ENCODE data around the gene KCNJ1.

Gene KCNJ1

DNA sequence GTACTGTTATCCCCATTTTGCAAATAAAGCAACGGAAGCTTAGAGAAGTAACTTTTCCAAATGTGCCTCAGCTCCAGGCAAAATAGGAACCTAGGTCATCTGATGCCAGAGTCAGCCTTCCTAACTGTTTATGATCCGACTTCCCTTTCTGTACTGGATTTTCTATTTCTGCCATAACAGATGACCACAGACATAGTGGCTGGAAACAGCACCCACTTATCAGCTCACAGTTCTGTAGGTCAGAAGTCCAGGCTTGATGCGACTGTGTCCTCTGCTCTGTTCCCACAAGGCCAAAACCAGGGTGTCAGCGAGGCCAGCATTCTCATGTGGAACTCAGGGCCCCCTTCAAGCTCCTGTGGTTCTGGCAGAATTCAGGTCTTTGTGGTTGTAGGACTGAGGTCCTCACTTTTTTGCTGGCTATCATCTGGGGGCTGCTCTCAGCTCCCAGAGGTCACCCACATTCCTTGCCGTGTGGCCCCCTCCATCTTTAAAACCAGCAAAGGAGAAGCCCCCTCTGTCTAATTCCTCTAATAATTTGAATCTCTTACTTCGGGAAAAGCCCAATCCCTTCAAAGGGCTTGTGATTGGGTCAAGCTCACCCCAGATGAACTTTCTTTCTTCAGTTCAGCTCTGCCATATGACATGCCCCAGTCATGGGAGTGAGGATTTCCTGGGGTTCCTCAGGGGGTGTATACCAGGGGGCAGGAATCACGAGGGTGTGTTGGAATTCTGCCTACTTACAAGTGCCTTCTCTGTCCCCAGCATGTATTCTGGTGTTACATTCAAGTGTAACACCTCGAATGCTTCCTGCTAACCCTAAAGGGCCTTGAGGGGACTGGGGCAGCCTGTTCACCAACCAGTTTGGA is 39.3 kb upstream of the KCNJ1 start:
- H3K36me3 ChIP-seq (ENCODE audit: insufficient read depth): no peaks in the 10 kb centered on the region
- H3K4me2 ChIP-seq: peak overlapping the region; percentile 60; the same call in 1 of the 2 replicates
- H3K27me3 ChIP-seq (ENCODE audit: insufficient read depth, low read depth): no peaks in the 10 kb centered on the region
- H3K4me3 ChIP-seq (IDR thresholded peaks at IDR 0.05; ENCODE audit: insufficient read depth, low read depth, low read length): no peak overlapping the region
- peak overlapping the region; percentile 66 for H2AFZ ChIP-seq (ENCODE audit: low read depth)
- no peaks in the 10 kb centered on the region for H4K20me1 ChIP-seq (ENCODE audit: insufficient read depth)
- H3K79me2 ChIP-seq (ENCODE audit: insufficient read depth, low read depth): no peaks in the 10 kb centered on the region
- H3K27ac ChIP-seq: no peak overlapping the region
- no peak overlapping the region for H3K9ac ChIP-seq
- TF ChIP-seq CTCF (conservative IDR thresholded peaks at IDR 0.05; ENCODE audit: low read depth, low read length): no peak
- H3K4me1 ChIP-seq (ENCODE audit: low read depth, poor library complexity, severe bottlenecking): peaks cover 5% of the 10 kb centered on the region

DNA sequence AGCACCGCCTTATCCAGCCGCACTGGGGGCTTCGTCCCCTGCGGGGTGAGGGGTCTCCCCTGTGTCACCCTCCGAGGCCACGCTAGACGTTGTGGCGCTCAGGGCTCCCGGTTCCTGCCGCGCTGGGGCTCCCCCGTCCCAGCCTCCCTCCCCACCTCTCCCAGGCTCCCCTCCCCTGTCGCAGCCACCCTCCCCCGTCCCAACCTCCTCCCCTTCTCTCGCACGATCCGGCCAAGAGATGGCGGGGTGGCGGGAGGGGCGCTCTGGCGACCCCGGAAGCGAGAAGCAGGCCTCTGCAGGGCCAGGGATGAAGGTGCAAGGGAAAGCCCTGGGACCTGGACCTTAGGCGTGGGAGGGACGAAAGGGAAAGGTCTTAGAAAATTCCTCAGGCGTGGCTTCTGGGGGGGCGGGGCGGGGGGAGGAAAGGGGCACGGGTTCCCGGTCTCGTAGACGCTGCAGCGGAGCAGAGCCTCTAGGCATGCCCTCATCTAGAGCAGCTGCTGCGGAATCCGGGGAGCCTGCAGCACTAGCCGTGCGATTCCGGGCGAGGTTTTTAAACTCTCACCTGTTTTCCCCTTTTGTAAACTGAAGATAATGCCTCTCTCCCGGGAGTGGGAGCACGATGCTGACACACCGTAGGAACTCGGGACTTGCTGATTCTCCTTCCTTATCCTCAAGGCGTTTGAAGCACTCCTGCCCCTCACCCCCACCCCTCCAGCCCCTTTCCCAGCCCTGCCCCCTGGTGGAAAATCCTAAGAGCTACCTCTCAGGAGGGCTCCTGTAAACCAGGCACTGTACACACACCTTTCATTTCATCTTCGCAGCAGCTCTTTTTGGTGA is 38.5 kb upstream of the KCNJ1 start:
- peak overlapping the region; percentile 60; the same call in 1 of the 2 replicates for H3K4me2 ChIP-seq
- H3K27ac ChIP-seq: no peak overlapping the region
- no peaks in the 10 kb centered on the region for H3K27me3 ChIP-seq (ENCODE audit: insufficient read depth, low read depth)
- no peaks in the 10 kb centered on the region for H3K36me3 ChIP-seq (ENCODE audit: insufficient read depth)
- peak overlapping the region; percentile 35; the same call in 1 of the 2 replicates for H3K9ac ChIP-seq
- no peaks in the 10 kb centered on the region for H4K20me1 ChIP-seq (ENCODE audit: insufficient read depth)
- no peak overlapping the region for H3K4me3 ChIP-seq (IDR thresholded peaks at IDR 0.05; ENCODE audit: insufficient read depth, low read depth, low read length)
- no peaks in the 10 kb centered on the region for H3K79me2 ChIP-seq (ENCODE audit: insufficient read depth, low read depth)
- H3K4me1 ChIP-seq (ENCODE audit: low read depth, poor library complexity, severe bottlenecking): peaks cover 5% of the 10 kb centered on the region
- TF ChIP-seq CTCF (conservative IDR thresholded peaks at IDR 0.05; ENCODE audit: low read depth, low read length): peak; percentile 60
- H2AFZ ChIP-seq (ENCODE audit: low read depth): peak overlapping the region; percentile 66

DNA sequence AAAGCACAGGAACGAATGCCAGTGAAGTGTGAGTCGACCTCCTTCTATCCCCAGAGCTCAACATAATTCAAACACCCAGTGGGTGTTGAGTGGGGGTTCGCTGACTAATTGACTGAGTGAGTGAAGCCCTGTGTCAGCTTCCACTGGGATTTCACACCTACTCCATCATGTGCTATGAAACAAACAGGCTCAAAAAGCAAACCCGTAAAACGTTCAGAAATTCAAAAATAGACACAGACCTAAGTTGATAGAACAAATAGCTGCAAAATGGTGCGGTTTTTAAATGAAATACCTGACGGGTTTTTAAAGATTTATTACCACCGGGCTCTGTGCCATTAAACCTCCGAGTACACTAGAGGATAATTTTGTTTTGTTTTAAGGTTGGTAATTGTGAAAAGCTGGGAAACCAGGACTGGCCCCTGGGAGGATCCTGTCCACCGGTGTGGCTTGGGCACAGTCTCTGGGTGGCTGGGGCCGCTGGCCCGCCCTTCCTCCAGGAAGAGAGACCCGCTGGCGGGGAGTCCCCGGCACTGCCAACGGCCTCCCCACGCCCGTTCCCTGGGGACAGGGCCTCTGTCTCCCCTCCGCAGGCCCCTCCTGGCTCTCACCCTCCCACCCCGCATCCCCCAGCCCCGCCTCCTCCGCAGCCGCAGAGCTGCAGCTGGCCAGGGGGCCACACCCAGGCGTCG is 37.7 kb upstream of the KCNJ1 start:
- TF ChIP-seq CTCF (conservative IDR thresholded peaks at IDR 0.05; ENCODE audit: low read depth, low read length): no peak
- Histone ChIP-seq H3K4me1 (ENCODE audit: low read depth, poor library complexity, severe bottlenecking) (peaks cover 5% of the 10 kb centered on the region), H3K9ac (peak overlapping the region; percentile 35; the same call in 1 of the 2 replicates), H3K36me3 (ENCODE audit: insufficient read depth) (no peaks in the 10 kb centered on the region), H4K20me1 (ENCODE audit: insufficient read depth) (no peaks in the 10 kb centered on the region), H3K79me2 (ENCODE audit: insufficient read depth, low read depth) (no peaks in the 10 kb centered on the region), H3K4me3 (IDR thresholded peaks at IDR 0.05; ENCODE audit: insufficient read depth, low read depth, low read length) (no peak overlapping the region), H2AFZ (ENCODE audit: low read depth) (peak overlapping the region; percentile 66), H3K4me2 (peak overlapping the region; percentile 54), H3K27ac (no peak overlapping the region), H3K27me3 (ENCODE audit: insufficient read depth, low read depth) (no peaks in the 10 kb centered on the region)

- Histone ChIP-seq H3K79me2 (ENCODE audit: insufficient read depth, low read depth) (no peaks in the 10 kb centered on the region), H3K9ac (no peak overlapping the region), H3K4me3 (IDR thresholded peaks at IDR 0.05; ENCODE audit: insufficient read depth, low read depth, low read length) (no peak overlapping the region), H3K36me3 (ENCODE audit: insufficient read depth) (no peaks in the 10 kb centered on the region), H3K27ac (no peak overlapping the region), H4K20me1 (ENCODE audit: insufficient read depth) (no peaks in the 10 kb centered on the region), H3K4me1 (ENCODE audit: low read depth, poor library complexity, severe bottlenecking) (peaks cover 5% of the 10 kb centered on the region), H2AFZ (ENCODE audit: low read depth) (no peak overlapping the region), H3K4me2 (0 out of 2 replicates have a peak overlapping the region, but pooled peaks have one; percentile 54), H3K27me3 (ENCODE audit: insufficient read depth, low read depth) (no peaks in the 10 kb centered on the region)
- TF ChIP-seq CTCF (conservative IDR thresholded peaks at IDR 0.05; ENCODE audit: low read depth, low read length): no peak
Observed at GRCh38 chr11:128904303-128904655, 37.2 kb upstream of the KCNJ1 start.
